ENCODE results near the gene DPF1. TPM values are rescaled to one million over a fixed set of nuclear protein-coding genes. Genes with fewer than 3 reads are reported as not detected.
A peak's percentile ranks its signal among the peaks of the same experiment; 100 is the strongest.

DPF1 gene
- total RNA-seq, 1 donor from 2014 or later: not detected

DNA sequence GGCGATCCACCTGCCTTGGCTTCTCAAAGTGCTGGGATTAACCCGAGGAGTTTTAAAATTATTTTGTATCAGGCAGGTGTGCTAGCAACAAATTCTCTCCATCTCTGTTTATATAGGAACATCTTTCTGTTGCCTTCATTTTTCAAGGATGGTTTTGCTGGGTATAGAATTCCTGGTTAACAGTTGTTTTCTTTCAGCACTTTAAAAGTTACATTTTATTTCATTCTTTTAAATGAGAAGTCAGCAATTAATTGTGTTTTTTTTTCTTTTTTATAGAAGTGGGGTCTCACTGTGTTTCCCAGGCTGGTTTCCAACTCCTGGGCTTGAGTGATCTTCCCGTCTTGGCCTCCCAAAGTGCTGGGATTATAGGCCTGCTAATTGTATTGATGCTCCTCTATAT is 44.0 kb downstream of the DPF1 start:
- no peak for ATAC-seq
- no peak for DNase-seq (ENCODE audit: low spot score)
- intact Hi-C loops (cut with DNase I): no loop called here

DNA sequence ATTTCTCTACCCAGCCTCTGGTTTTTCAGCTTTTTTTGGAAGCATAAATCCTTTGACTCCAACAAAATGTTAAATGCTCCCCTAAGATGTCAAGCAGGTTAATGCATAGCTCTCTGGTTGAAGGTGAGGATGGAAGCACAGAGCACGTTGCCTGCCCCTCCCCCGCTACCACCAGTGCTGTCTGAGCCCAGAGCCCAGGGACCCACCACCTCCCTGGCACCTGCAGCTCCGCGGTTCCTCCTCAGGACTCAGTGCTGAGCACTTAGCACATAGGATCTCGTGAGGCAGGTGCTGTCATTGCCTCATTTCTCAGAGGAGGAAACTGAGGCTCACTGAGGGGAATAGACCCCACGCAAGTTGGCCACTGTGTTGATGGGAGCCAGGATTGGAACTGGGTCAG is 48.6 kb downstream of the DPF1 start:
- no peak for ATAC-seq
- no peak for DNase-seq (ENCODE audit: low spot score)
- intact Hi-C loops (cut with DNase I): no loop called here

DNA sequence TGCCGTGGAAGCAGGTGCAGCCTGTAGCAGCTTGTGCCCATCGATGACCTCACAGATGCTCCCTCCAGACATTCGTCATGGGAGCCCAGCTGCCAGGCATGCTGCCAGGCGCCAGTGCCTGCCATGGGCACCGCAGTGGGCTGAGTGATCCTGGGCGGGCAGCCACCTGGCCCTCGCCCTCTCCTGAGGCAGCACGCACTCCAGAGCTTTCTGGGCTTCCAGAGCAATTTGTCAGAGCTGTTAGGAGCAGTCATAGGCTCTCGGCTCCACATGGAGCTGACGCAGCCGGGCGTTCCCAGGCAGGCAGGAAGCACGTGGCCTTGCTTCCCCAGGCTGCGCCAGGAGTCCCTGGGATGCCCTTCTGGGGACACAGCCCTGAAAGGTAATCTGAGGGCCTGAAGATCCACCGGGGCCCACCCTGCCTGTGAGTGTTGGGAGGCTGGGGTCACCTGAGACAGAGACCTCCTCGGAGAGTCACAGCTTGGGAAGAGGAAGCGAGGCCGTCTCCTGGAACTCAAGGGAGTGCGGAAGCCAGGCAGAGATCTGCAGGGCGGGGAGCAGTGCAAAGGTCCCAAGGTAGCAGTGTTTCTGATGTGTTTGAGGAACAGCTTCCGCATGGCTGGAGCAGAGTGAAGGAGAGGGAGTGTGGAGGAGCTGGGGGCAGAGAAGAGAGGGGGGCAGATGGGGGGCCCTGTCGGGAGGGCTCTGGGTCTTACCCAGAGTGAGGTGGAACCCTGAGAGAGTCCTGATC is 50.6 kb downstream of the DPF1 start:
- ATAC-seq (peak; percentile 30), DNase-seq (ENCODE audit: low spot score) (no peak)
- intact Hi-C loops (cut with DNase I): no loop called here

DNA sequence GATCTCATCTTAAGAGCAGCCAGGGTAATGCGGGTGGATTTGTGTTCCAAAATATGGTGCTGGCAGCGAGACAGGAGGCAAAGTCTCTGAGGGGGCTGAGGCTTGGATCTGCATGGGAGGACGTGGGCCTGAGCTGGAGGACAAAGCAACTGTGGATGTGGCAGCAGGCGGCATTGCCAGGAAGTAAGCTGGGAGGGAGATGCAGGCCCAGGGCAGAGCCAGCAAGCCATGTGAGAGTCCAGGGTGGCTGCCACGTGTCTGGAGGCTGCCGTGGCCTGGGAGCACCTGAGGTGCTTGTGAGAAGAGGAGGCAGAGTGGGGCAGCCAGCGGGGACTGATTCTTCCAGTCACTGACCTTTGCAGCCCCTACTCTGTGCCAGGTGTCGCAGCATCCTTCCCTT is 52.0 kb downstream of the DPF1 start:
- ATAC-seq: no peak
- intact Hi-C loops (cut with DNase I): no loop called here
- DNase-seq (ENCODE audit: low spot score): no peak

DNA sequence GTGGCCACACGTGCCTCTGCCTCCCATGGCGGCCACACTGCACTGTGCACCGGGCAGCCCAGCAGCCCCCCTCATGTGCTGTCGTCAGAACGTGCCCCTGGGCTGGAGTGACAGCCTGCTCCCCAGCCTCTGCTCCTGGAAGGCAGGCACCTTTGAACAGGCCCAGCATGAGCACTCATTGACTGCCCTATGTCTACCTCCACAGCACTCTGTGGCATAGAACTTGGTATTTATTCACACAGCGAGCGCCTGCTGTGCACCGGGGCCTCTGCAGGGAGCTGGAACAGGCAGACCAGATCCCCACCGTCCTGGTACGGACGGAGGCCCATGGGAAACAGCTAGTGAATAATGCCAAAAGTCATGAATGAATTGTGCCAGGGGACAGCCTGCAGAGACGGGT is 53.7 kb downstream of the DPF1 start:
- DNase-seq (ENCODE audit: low spot score): no peak
- intact Hi-C loops (cut with DNase I): no loop called here
- no peak for ATAC-seq

DNA sequence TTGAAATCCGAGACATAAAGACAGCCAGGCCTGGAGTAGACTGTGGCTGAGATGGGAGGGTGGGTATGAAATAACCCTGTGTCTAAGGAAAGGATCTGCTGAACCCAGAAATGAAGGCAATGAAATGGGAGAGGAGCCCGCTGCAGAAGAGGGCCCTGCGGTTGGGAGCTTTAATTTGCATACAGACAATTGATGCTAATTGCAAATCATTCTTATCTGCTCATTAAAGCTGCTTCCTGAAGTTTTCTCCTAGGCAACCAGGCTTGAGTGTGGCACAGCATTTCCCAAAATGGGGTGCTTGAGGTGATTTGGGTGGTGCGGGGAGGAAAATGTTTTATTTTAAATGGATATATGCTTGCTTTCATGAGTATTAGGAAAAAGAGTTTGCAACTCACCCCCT is 55.4 kb downstream of the DPF1 start:
- ATAC-seq: no peak

DNA sequence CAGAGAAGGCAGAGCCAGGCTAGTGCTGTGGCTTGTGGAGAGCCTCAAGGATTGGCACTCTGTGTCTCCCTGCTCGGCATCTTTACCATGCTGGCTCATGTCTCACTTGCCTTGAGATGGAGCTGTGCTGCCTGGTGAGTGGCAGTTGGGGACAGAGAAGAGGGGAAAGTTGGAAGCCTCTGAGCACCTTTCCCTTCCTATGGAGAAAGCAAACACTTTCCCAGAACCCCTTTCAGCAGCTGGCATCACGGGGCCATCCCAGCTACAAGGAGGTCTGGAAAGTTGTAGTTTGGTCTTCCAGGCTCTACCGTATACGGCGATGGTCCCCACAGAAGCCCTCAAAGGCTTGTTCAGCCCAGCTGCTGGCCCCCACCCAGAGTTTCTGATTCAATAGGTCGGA is 58.7 kb downstream of the DPF1 start:
- DNase-seq (ENCODE audit: low spot score): no peak
- ATAC-seq: no peak
- intact Hi-C loops (cut with DNase I): no loop called here

More for the DNA sequence above, 55.4 kb downstream of the DPF1 start:
- DNase-seq (ENCODE audit: low spot score): no peak
- intact Hi-C loops (cut with DNase I): no loop called here

DNA sequence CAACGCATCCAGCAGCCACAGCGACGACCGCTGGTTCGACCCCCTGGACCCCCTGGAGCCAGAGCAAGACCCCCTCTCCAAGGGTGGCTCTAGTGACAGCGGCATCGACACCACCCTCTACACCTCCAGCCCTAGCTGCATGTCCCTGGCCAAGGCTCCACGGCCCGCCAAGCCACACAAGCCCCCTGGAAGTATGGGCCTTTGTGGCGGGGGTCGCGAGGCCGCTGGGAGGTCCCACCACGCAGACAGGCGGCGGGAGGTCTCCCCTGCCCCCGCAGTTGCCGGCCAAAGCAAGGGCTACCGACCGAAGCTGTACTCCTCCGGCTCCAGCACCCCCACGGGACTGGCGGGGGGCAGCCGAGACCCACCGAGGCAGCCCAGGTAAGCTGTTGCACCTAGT is 59.5 kb downstream of the DPF1 start:
- DNase-seq (ENCODE audit: low spot score) (no peak), ATAC-seq (no peak)
- intact Hi-C loops (cut with DNase I): no loop called here

DNA sequence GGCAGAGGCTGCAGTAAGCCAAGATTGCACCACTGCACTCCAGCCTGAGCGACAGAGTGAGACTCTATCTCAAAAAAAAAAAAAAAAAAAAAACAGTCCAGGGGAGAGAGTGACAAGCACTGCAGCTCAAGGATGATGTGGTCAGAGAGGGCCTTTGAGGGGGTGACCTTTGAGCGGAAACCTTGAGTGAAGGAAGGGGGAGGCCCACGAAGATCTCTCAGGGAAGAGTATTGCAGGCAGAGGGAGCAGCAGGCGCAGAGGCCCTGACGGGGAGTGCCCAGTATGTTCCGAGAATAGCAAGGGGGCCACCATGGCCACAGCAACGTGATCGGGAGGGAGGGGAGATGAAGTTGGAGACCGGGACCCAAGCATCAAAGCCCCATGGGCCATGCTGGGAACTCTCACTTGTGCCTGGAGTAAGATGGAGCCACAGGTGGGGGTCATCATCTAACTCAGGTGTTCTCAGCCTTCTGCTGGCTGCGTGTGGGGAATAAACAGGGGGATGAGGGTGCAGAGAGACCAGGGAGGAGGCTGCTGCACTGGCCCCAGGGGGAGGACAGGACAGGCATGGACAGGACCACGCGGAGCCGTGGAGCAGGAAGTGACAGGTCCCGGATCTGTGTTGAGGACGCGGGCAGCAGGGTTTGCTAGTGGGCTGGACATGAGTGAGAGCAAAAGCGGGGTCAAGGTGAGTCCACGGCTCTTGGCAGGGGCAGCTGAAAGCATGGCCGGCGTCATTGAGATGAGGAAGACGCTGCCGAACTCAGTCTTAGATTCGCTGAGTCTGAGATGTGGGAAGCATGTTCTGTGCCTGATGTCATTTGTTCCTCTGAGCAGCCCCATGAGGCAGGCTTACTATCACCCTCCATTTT is 60.4 kb downstream of the DPF1 start:
- ATAC-seq (no peak), DNase-seq (ENCODE audit: low spot score) (no peak)
- intact Hi-C loops (cut with DNase I): no loop called here

DNA sequence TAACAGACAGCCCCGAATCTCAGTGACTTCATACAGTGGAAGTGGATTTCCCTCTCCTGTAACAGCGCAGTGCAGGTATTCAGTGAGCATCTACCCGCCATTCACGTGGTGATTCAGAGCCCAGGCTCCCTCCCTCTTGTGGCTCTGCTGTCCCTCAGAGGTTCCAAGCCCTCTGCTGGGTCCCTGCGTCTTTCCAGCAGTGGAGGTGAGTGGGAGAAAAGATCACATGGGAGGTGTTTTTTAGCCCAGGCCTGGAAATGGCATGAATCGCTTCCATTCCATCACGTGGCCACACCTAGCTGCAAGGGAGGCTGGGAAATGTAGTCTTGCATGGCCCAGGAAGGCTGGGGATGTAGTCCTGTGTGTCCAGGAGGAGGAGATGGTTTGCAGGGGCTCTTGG is 61.4 kb downstream of the DPF1 start:
- DNase-seq (ENCODE audit: low spot score) (no peak), ATAC-seq (no peak)
- intact Hi-C loops (cut with DNase I): no loop called here

DNA sequence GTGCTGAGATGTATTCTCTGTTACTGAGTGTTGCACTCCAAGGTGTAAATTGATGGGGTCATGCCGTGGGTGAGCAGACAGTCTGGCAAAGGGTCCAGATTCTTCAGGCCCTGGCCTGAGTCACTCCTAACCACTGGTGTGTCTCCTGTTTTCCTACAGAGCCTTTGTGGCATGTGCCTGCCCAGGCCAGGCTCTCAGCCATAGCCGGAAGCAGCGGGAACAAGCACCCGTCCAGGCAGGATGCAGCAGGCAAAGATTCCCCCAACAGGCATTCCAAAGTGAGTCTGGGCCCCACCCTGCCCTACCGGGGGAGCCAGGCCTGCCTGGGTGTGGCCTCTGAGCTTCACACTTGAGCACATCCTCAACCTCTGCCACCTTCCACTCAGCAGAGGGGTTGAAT is 61.9 kb downstream of the DPF1 start:
- intact Hi-C loops (cut with DNase I): no loop called here
- no peak for ATAC-seq
- DNase-seq (ENCODE audit: low spot score): no peak

Other genes starting within 250 kb of the DPF1 start
- gene PPP1R14A, start 32.2 kb upstream of the DPF1 start, total RNA-seq: 27.5 TPM
- 27.7 TPM for gene SPINT2, start 40.4 kb upstream of the DPF1 start, total RNA-seq
- 25.8 TPM for gene C19orf33, start 80.0 kb upstream of the DPF1 start, total RNA-seq
- 25.1 TPM for gene YIF1B, start 91.7 kb upstream of the DPF1 start, total RNA-seq
- gene KCNK6, start 95.6 kb upstream of the DPF1 start, total RNA-seq: 4.1 TPM
- 8.6 TPM for gene CATSPERG, start 111.6 kb upstream of the DPF1 start, total RNA-seq
- gene PSMD8, start 150.3 kb upstream of the DPF1 start, total RNA-seq: 78.2 TPM
- 0.31 TPM for gene GGN, start 163.8 kb upstream of the DPF1 start, total RNA-seq
- gene SPRED3, start 164.5 kb upstream of the DPF1 start, total RNA-seq: 2.3 TPM
- gene FAM98C, start 178.9 kb upstream of the DPF1 start, total RNA-seq: 24.8 TPM
- 7.0 TPM for gene RASGRP4, start 202.0 kb upstream of the DPF1 start, total RNA-seq
- 14.4 TPM for gene RYR1, start 209.5 kb upstream of the DPF1 start, total RNA-seq

All from sciatic nerve (tissue), 2 donors.